Peyer's patch (tissue), 4 donors: ENCODE data around the gene RAB8B. TPM values are rescaled to one million over a fixed set of nuclear protein-coding genes. Genes with fewer than 3 reads are reported as not detected.
A peak's percentile ranks its signal among the peaks of the same experiment; 100 is the strongest.

Experiments
- DNase-seq, 3 donors: peaks; one replicate each; pipeline ENCODE4 v3.0.0-alpha.2; 2017 to 2019
- H3K27ac ChIP-seq, 4 donors: fragments of 200-600 bp; sonication (generic); one replicate each; pipeline ENCODE4 v1.5.1; 2016 to 2019
- H3K27me3 ChIP-seq, 2 donors: fragments of 200-600 bp; sonication (generic); one replicate each; pipeline ENCODE4 v1.5.1; 2019
- H3K36me3 ChIP-seq, 3 donors: fragments of 200-600 bp; sonication (generic); one replicate each; pipeline ENCODE4 v1.5.1; 2016 to 2019
- H3K4me1 ChIP-seq, 4 donors: fragments of 200-600 bp; sonication (generic); one replicate each; pipeline ENCODE4 v1.5.1; 2016 to 2019
- H3K4me3 ChIP-seq, 4 donors: fragments of 200-600 bp; sonication (generic); 1 replicate in 3 of 4; 2 replicates in 1 of 4; pipeline ENCODE4 v1.5.1; 2016 to 2019; ENCODE audit warnings: mild to moderate bottlenecking in 1 of 4
- H3K9me3 ChIP-seq, 4 donors: fragments of 200-600 bp; sonication (generic); one replicate each; pipeline ENCODE4 v1.5.1; 2016 to 2019; ENCODE audit warnings: mild to moderate bottlenecking in 1 of 4
- CTCF ChIP-seq, 6 experiments: fragments of 450-650 bp in 4 of 6; fragments of 200-600 bp in 2 of 6; sonication (generic) in 1 of 6; IDR thresholded peaks; one replicate each; pipeline ENCODE4 v1.5.1; 2017 to 2019; ENCODE audit warnings: antibody characterized with exemption in 6 of 6, mild to moderate bottlenecking in 3 of 6, moderate library complexity in 1 of 6
- POLR2A ChIP-seq, 2 donors: fragments of 450-650 bp; IDR thresholded peaks; one replicate each; pipeline ENCODE4 v1.5.1; 2017; ENCODE audit warnings: antibody characterized with exemption in 2 of 2, mild to moderate bottlenecking in 2 of 2, moderate library complexity in 2 of 2
- total RNA-seq, 4 donors: library from RNA; depleted of rRNA; stranded (reverse); fragments of >200 nt; gene quantifications; one replicate each; pipeline ENCODE4 v1.1.0, GENCODE V29; 2016

Gene RAB8B
- total RNA-seq, 4 donors from 2014 or later: 11.7 to 35.5 (median 25.3) TPM

- no peaks in the 10 kb centered on the region for H3K27me3 ChIP-seq
- TF ChIP-seq POLR2A (IDR thresholded peaks at IDR 0.05) (no peak), CTCF (IDR thresholded peaks at IDR 0.05) (no peak)
- no peak overlapping the region for H3K4me3 ChIP-seq
- H3K4me1 ChIP-seq: peaks cover 0 to 29% (median 9%) of the 10 kb centered on the region in 4 donors
- DNase-seq: no peak
- H3K9me3 ChIP-seq: no peaks in the 10 kb centered on the region
- H3K36me3 ChIP-seq: no peaks in the 10 kb centered on the region
- peak overlapping the region in 1 of 4 donors; percentile 34 for H3K27ac ChIP-seq
Observed at GRCh38 chr15:63231206-63231605, 41.8 kb downstream of the RAB8B start.

- Histone ChIP-seq H3K4me1 (peaks cover 0 to 29% (median 9%) of the 10 kb centered on the region in 4 donors), H3K27ac (peak overlapping the region in 3 of 4 donors; percentile 10 to 48 (median 34)), H3K36me3 (no peaks in the 10 kb centered on the region), H3K9me3 (no peaks in the 10 kb centered on the region), H3K27me3 (no peaks in the 10 kb centered on the region), H3K4me3 (no peak overlapping the region)
- no peak for DNase-seq
- TF ChIP-seq CTCF (IDR thresholded peaks at IDR 0.05): no peak
- no peak for TF ChIP-seq POLR2A (IDR thresholded peaks at IDR 0.05)
Observed at GRCh38 chr15:63231706-63232105, 42.3 kb downstream of the RAB8B start.

- peak overlapping the region in 3 of 4 donors; percentile 0 to 34 (median 20) for H3K27ac ChIP-seq
- no peaks in the 10 kb centered on the region for H3K9me3 ChIP-seq
- no peak overlapping the region for H3K4me3 ChIP-seq
- no peaks in the 10 kb centered on the region for H3K27me3 ChIP-seq
- no peak for DNase-seq
- H3K36me3 ChIP-seq: no peaks in the 10 kb centered on the region
- peaks cover 0 to 25% (median 9%) of the 10 kb centered on the region in 4 donors for H3K4me1 ChIP-seq
- TF ChIP-seq CTCF (IDR thresholded peaks at IDR 0.05) (no peak), POLR2A (IDR thresholded peaks at IDR 0.05) (no peak)
Observed at GRCh38 chr15:63232405-63232804, 43.0 kb downstream of the RAB8B start.

- DNase-seq: no peak
- Histone ChIP-seq H3K9me3 (no peaks in the 10 kb centered on the region), H3K4me3 (no peak overlapping the region), H3K4me1 (peaks cover 0 to 20% (median 9%) of the 10 kb centered on the region in 4 donors), H3K36me3 (no peaks in the 10 kb centered on the region), H3K27me3 (no peaks in the 10 kb centered on the region), H3K27ac (peak overlapping the region in 1 of 4 donors; percentile 20)
- TF ChIP-seq CTCF (IDR thresholded peaks at IDR 0.05) (no peak), POLR2A (IDR thresholded peaks at IDR 0.05) (no peak)
Observed at GRCh38 chr15:63232943-63233342, 43.5 kb downstream of the RAB8B start.

GRCh38 chr15:63233667-63234423 lies 44.4 kb downstream of the RAB8B start:
- DNase-seq: no peak
- Histone ChIP-seq H3K4me3 (no peak overlapping the region), H3K9me3 (no peaks in the 10 kb centered on the region), H3K27me3 (no peaks in the 10 kb centered on the region), H3K27ac (peak overlapping the region; percentile 35 to 55 (median 52)), H3K36me3 (no peaks in the 10 kb centered on the region), H3K4me1 (peaks cover 0 to 20% (median 9%) of the 10 kb centered on the region in 4 donors)
- no peak for TF ChIP-seq CTCF (IDR thresholded peaks at IDR 0.05)
- no peak for TF ChIP-seq POLR2A (IDR thresholded peaks at IDR 0.05)
